ENCODE data around the gene IQCE.

Gene IQCE

DNA sequence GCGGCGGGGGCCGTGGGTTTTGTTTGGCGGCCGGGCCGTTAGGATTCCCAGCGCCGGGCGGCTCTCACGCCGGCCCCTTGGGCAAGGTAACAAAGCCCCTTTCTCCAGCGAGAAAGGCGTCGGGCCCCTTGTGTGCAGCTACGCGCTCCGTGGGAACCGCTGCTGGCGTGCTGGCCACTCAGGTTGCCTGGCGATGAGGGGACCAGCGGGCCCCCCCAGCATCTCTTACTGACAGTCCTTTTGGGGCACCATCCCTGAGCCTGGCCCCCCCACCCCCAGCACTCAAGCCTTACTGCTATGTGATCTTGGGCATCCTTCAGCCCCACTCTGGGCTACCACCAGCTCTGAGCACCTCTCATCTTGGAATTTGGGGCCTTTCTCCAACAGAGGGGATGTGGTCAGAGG lies 37.4 kb upstream of the IQCE start:
- DNase-seq = peak in 1 of 3 experiments; percentile 39

GRCh38 chr7:2521952-2522591 lies 36.7 kb upstream of the IQCE start:
- DNase-seq = peak in 2 of 3 experiments; percentile 40 to 42

GRCh38 chr7:2522780-2523433 lies 35.9 kb upstream of the IQCE start:
- peak; percentile 17 to 85 (median 69) for DNase-seq

DNA sequence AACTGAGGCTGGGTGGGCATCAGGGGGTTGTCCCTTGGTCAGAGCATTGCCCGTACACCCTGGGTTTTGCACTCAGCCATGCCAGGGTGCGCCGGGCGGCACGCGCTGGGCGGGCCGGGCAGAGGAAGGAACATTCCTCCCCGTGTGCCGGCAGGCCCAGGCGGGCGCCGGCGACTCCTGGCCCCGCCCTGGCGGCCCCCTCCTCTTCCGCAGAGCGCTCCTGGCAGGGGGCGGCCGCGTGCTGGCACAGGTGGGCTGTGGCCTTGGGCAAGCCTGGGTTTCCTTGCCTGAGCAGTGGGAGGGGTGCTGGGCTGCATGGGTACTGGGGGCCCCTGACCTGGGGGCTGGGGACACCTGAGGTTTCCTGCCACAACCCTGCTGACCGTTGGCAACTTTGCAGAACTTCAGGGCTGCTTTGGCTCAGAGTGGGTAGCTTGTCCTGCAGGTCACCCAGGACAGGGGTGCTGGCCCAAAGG lies 35.3 kb upstream of the IQCE start:
- DNase-seq = peak; percentile 57 to 95 (median 95)

- peak; percentile 94 to 99 (median 98) for DNase-seq
These were observed 34.6 kb upstream of the IQCE start for GRCh38 chr7:2523941-2524807.

- DNase-seq = peak; percentile 44 to 76 (median 67)
These were observed 33.7 kb upstream of the IQCE start for GRCh38 chr7:2524808-2525657.

DNA sequence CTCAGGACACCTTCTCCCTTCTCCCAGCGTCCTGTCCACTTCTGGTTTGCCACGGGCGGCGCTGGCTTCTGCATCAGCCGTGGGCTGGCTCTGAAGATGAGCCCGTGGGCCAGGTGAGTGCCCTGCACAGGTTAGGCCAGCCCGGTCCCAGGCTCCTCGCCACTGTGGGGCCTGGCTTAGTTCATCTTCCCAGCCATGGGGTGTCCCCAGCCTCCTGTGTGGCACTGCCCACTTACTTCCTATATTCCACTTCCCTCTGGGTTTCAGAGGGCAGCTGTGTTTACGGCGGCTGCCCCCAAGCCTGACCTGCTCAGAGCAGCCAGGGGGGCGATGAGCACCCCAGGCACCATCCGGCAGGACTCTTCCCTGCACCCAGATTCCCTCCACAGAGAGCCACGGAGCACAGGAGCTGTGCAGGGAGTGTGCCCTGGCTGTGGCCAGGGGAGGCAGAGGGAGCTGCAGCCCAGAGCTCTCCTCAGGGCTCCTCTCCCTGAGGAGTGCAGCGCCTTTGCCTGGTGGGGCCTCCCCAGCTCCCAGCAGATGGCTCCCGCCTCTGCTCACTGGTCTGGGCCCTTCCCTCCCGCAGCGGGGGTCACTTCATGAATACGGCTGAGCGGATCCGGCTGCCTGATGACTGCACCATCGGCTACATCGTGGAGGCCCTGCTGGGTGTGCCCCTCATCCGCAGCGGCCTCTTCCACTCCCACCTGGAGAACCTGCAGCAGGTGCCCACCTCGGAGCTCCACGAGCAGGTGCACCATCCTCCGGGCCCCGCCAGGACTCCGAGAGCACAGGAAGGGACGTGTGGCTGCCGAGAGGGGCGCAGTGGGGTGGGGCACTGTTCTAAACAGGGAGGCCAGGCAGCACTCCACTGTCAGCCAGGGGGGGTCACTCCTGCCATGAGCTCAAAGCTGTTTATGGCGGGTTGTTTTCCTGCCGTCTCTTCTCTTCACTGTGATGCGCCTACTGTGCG lies 32.8 kb upstream of the IQCE start:
- DNase-seq = peak; percentile 72 to 93 (median 88)

GRCh38 chr7:2526659-2527504 lies 31.9 kb upstream of the IQCE start:
- peak in 1 of 3 experiments; percentile 43 for DNase-seq

- peak; percentile 40 to 95 (median 90) for DNase-seq
These were observed 31.0 kb upstream of the IQCE start for GRCh38 chr7:2527505-2528467.

DNA sequence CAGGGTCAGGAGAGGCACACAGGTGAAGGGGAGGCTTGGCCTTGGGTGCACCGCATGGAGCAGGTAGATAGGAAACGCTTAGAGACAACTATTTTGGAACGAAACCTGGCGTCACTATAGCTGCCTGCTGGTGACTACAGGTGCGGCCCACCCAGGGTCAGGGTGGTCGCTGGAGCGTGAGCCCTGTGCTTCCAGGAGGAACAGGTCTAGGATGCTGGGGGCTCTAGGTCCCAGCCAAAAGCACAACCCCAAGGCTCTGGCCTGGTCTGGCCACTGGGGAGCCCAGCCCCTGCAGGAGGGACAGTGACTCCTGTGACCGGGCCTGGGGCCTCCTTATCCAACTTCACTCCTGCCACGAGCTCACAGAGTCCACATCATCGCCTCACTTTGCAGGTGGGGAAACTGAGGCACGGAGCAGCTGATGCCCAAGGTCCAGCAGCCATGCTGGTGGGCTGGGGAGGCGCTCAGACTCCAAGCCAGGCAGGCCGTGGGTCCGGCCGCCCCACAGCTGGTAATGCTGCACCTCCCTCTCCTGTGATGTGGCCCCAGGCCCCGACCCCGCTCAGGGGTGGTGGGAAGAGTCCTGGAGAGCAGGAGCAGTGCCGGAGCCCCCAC lies 30.2 kb upstream of the IQCE start:
- DNase-seq = no peak

DNA sequence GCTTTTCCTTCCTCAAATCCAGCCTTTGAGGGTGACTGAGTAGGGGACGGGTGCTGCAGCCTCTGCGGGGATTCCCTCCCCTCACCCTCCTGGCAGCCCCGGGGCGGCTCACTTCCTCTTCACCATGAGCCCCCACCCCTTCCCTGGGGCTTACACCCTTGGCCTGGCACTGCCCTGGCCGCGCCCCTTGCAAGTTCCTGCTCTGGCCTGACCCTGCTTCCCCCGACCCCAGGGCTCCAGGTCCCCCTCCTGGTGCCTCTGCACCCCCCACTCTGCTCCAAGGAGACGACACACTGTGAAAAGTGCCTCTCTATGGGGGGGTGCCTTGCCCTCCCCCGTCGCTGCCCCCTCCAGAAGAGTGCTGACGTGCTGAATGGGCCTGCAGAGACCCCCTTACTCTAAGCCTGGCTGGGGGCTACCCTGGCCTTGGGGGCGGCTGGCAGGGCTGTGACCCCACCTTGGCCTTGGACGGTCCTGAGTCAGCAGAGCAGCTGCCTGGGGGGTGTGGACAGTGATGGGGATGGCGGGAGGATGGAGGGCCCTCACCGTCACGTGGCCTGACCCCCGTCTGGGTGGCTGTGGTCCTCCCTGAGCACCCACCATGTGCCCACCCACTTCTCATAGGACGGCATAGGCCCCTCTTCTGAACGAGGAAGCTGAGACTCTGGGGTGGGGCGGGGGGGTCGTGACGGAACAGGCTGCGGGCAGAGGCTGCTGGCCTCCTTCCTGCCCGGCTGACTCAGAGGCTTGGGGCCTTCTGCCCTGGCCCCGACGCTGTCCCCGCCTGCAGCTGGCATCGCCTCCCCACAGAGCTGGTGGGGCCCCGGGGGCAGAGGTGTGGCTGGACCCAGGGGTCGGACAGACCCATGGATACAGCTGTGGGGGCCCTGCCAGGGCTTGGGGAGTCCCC lies 29.4 kb upstream of the IQCE start:
- DNase-seq = peak in 2 of 3 experiments; percentile 26 to 31

DNA sequence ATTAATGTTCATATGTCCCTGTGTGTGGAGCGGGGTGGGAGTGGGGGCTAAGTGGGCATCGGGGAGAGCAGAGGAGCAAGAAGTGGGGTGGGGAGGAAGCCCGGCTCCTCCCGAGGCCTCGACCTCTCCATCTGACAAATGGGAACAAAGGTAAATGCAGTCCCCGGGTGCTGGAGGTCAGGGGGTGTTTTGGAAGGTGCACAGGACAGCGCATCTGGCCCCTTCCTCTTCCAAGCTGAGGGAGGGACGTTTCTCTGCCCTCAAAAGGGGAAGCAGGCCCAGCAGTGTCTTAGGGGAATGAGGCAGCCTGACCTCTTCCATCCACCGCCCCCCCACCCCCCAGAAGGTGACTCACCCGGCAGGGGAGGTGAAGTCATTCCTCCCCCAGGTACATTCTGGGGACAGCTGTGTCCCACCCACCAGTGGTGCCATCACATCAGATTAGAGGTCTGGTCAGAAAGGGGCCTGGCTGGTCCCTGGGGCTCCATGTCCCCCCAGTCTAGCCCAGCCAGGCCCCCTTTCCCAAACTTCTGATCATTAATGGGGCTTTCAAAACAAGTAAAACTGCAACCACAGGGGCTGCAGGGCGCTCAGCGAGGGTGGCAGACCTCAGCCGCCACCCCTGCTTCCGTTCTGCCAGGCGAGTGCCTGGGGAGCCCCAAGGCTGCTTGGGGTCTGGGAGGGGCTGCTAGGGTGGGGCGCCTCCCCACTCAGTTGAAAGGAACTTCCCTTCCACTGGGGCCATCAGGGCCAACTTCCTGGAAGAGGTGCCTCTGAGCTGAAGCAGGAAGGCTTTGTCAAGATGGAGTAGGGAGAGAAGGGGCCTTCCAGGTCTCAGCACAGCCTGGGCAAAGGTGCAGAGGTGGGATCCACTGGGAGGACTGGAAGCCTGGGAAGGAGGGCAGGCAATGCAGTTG lies 28.4 kb upstream of the IQCE start:
- peak in 2 of 3 experiments; percentile 66 for DNase-seq

GRCh38 chr7:2530994-2531795 lies 27.6 kb upstream of the IQCE start:
- DNase-seq = peak; percentile 46 to 71 (median 66)

DNA sequence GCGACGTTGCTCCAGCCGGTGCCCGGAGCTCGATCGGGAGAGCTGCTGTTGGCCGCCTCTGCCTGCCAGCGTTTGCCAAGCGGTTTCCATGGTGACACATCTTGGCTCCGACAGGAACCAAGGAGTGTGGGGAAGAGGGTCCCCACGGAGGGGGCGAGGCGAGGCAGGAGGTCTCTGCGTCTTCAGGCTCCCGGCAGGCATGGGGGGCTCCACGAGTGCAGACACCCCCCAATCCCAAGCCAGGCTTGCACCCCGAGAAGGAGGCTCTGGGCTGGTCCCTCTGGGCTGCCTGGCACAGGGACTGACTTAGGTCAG lies 27.0 kb upstream of the IQCE start:
- peak in 2 of 3 experiments; percentile 66 to 67 for DNase-seq

DNA sequence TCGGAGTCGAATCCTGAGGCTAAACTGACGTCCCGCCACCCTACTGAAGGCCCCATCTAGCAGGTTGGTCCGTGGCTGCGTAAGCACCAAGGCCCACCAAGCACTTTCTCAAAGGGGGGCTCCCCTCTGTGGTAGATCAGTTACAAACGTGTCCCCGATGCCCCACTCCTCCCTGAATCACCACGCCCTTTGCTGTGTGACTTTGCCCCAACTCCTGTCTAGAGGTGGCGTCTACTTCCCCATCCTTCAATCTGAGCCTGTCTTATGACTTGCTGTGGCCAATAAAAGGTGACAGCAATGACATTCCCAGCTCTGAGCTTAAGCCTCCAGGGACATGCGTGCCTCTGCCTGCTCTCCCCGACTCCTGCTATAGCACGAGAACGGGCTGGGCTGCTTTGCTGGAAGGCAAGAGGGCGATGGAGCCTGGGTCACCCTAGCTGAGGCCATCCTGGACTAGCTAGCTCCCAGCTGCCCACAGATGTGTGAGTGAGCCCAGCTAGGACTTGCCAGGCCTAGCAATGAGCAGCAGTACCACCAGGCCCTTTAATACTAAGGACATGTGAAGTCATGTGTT lies 26.5 kb upstream of the IQCE start:
- peak in 2 of 3 experiments; percentile 51 to 52 for DNase-seq
